Measurements from ENCODE around the gene FUT7. TPM values are rescaled to one million over a fixed set of nuclear protein-coding genes. Genes with fewer than 3 reads are reported as not detected.

Gene FUT7
- total and polyA plus RNA-seq, 9 of the 15 experiments (the other 6 are each of a cell fraction or from before 2014, with no cell fraction given) = not detected

DNA sequence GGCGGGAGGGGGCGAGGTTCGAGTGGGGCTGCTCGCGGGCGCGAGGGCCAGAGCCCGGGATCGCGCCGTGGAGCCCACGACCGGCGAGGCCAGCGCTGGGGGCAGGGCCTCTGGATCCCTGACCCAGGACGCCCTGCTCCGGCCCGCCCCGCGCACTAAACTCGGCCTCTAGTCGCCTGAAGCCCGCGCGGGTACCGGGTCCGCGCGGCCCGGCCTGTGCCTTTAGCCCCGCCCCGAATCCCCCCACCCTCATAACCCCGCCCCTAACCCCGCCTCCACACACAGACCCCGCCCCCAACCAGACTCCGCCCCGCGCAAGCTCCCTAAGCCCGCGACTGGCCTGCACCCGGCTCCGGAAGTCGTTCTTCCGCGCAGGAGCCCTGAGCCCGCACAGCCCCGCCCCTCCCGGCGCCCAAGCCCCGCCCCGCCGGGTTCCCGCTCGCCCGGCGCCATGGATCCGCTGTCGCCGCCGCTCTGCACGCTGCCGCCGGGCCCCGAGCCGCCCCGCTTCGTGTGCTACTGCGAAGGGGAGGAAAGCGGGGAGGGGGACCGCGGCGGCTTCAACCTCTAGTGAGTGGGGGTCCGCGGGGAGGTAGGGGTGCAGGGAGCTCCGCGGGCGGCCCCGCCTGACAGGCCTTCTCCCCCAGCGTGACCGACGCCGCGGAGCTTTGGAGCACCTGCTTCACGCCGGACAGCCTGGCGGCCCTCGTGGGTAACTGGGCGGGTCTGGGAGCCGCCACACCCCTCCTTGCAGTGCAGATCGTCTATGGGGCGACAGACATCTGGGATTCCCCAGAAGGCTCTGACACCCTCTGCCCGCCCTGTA, 39.7 kb downstream of the FUT7 start, which contains the start of gene PAXX (continued):
- TF ChIP-seq MAFK (IDR thresholded peaks at IDR 0.05; ENCODE audit: low read length) (no peak), ZNF586 (CRISPR knock-in tag; conservative IDR thresholded peaks at IDR 0.05) (no peak), SMC3 (conservative IDR thresholded peaks at IDR 0.05; ENCODE audit: insufficient read depth, low read depth, low read length) (no peak), NONO (IDR thresholded peaks at IDR 0.05; ENCODE audit: low read depth in 2 of 2, low read length in 1 of 2) (peak in 1 of 2 experiments; percentile 77; a peak in 2 of 4 replicates), ZNF408 (CRISPR knock-in tag; IDR thresholded peaks at IDR 0.05; ENCODE audit: low read depth) (no peak), STAT5A (IDR thresholded peaks at IDR 0.05; ENCODE audit: borderline replicate concordance, low read length) (no peak), SMAD2 (IDR thresholded peaks at IDR 0.05; ENCODE audit: low read depth, low read length) (no peak), TRIM24 (IDR thresholded peaks at IDR 0.05) (no peak), NCOA6 (IDR thresholded peaks at IDR 0.05) (no peak), POLR3A (IDR thresholded peaks at IDR 0.05; ENCODE audit: borderline replicate concordance, extremely low read depth, insufficient read depth, insufficient read length) (no peak), KLF16 (IDR thresholded peaks at IDR 0.05) (no peak), ZFP36 (IDR thresholded peaks at IDR 0.05; ENCODE audit: low read depth, low read length, partially characterized antibody) (no peak), PPARD (CRISPR knock-in tag; IDR thresholded peaks at IDR 0.05) (no peak), EGR1 (conservative IDR thresholded peaks at IDR 0.05) (no peak), POLR2G (IDR thresholded peaks at IDR 0.05; ENCODE audit: low read depth, low read length) (peak; percentile 87), STAT5B (CRISPR knock-in tag; IDR thresholded peaks at IDR 0.05) (no peak), PTRF (tag; IDR thresholded peaks at IDR 0.05) (no peak), TCF7 (IDR thresholded peaks at IDR 0.05; ENCODE audit: borderline replicate concordance) (no peak), BRF1 (IDR thresholded peaks at IDR 0.05; ENCODE audit: borderline replicate concordance, extremely low read depth, insufficient read length) (no peak), MYNN (IDR thresholded peaks at IDR 0.05) (no peak), MYNN (CRISPR knock-in tag; IDR thresholded peaks at IDR 0.05) (no peak), GTF2F1 (IDR thresholded peaks at IDR 0.05; ENCODE audit: low read depth, low read length) (no peak), SIRT6 (IDR thresholded peaks at IDR 0.05; ENCODE audit: low read depth, low read length) (no peak), CHCHD3 (CRISPR knock-in tag; IDR thresholded peaks at IDR 0.05) (0 out of 2 replicates have a peak, but pooled peaks have one; percentile 16)
- TF ChIP-seq, protein P1, sequence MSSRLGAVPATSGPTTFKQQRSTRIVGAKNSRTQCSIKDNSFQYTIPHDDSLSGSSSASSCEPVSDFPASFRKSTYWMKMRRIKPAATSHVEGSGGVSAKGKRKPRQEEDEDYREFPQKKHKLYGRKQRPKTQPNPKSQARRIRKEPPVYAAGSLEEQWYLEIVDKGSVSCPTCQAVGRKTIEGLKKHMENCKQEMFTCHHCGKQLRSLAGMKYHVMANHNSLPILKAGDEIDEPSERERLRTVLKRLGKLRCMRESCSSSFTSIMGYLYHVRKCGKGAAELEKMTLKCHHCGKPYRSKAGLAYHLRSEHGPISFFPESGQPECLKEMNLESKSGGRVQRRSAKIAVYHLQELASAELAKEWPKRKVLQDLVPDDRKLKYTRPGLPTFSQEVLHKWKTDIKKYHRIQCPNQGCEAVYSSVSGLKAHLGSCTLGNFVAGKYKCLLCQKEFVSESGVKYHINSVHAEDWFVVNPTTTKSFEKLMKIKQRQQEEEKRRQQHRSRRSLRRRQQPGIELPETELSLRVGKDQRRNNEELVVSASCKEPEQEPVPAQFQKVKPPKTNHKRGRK (tag; IDR thresholded peaks at IDR 0.05) = no peak
- TF ChIP-seq, protein P2, sequence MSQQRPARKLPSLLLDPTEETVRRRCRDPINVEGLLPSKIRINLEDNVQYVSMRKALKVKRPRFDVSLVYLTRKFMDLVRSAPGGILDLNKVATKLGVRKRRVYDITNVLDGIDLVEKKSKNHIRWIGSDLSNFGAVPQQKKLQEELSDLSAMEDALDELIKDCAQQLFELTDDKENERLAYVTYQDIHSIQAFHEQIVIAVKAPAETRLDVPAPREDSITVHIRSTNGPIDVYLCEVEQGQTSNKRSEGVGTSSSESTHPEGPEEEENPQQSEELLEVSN (IDR thresholded peaks at IDR 0.05; ENCODE audit: borderline replicate concordance in 1 of 2, extremely low read depth in 1 of 2, insufficient read depth in 1 of 2, insufficient read length in 1 of 2, low read depth in 1 of 2, low read length in 1 of 2, poor library complexity in 1 of 2, severe bottlenecking in 1 of 2) = peak; percentile 85 to 98
